IPS-20b (cell line): Measurements from ENCODE around the gene RASAL2.

Source experiments
- H3K27ac ChIP-seq: one replicate; pipeline ENCODE4 v1.5.1; 2013; ENCODE audit warnings: low read length
- H3K27me3 ChIP-seq: 2 replicates; pipeline ENCODE4 v1.6.1; 2013; ENCODE audit warnings: mild to moderate bottlenecking, low read length, inconsistent platforms; ENCODE audit not compliant: insufficient read depth
- H3K36me3 ChIP-seq: 2 replicates; pipeline ENCODE4 v1.6.1; 2013; ENCODE audit warnings: low read depth, mild to moderate bottlenecking, inconsistent platforms, low read length, moderate library complexity; ENCODE audit not compliant: insufficient read depth
- H3K4me1 ChIP-seq: 2 replicates; pipeline ENCODE4 v1.6.1; 2013; ENCODE audit warnings: mild to moderate bottlenecking, control low read depth, inconsistent platforms, low read length, moderate library complexity; ENCODE audit not compliant: insufficient read depth
- H3K4me3 ChIP-seq: 2 replicates; pipeline ENCODE4 v1.5.1; 2013; ENCODE audit warnings: mild to moderate bottlenecking, low read length, inconsistent platforms
- H3K9ac ChIP-seq: 2 replicates; pipeline ENCODE4 v1.6.1; 2013; ENCODE audit warnings: low read depth, mild to moderate bottlenecking, inconsistent platforms, low read length, moderate library complexity
- H3K9me3 ChIP-seq: 2 replicates; pipeline ENCODE4 v1.6.1; 2013; ENCODE audit warnings: mild to moderate bottlenecking, low read depth, low read length, inconsistent platforms; ENCODE audit not compliant: insufficient read depth

Gene RASAL2

DNA sequence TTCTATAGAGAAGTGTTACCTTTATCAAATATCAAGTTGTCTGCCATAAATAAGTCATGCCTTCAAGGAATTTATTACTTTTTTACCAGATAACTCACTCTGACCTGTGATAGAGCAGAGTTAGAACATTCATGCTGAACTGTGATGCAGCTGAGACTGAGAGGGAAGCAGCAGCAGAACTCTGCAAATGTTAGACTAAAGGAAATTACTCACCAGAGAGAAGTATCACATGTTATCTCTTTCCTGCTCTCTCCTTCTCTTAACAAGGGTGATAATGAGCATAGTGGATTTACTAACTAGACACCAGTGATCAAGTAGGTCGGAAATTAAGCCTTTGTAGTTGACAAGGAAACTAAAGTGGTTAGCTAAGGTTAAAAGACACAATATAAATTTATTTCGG lies 181.6 kb downstream of the RASAL2 start:
- Histone ChIP-seq H3K36me3 (no peaks in the 10 kb centered on the region), H3K9ac (no peak overlapping the region), H3K27ac (peak overlapping the region; percentile 42), H3K27me3 (no peaks in the 10 kb centered on the region), H3K9me3 (0 out of 2 replicates have a peak, but pooled peaks cover 4% of the 10 kb centered on the region), H3K4me1 (peaks cover 64% of the 10 kb centered on the region), H3K4me3 (no peak overlapping the region)

DNA sequence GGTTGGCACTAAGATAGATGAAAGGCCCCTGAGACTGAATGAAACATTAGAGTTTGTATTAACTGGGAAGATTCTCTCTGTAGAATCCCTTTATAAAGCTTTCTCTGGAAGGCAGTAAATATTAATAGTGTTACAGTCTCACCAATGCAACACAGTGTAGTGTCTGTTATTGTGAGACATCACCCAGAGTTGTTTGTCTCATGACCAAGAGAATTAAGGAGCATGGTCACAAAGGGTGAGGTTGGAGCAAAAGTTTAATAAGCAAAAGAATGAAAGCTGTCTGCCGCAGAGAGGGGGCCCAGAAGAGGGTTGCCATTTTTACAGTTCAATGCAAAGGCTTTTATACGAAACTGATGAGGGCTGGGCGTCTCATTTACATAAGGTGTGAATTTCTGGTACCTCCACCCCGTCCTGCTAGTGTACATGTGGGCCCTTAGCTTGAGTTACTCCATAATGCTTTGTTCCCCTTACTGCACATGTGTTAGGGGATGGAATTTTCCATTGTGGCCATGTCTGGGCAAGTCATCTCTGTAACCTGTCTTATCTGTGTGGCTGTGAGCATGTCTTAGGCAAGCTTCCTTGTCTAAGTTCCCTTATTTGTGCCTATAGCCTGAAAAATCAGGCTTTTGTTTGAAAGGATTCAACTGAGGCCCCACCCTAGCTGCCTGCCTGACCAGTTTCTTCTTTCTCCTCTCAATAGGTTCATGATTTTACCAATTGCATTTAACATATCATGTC lies 184.1 kb downstream of the RASAL2 start:
- Histone ChIP-seq H3K4me1 (peaks cover 68% of the 10 kb centered on the region), H3K4me3 (no peak overlapping the region), H3K27me3 (no peaks in the 10 kb centered on the region), H3K36me3 (no peaks in the 10 kb centered on the region), H3K9ac (no peak overlapping the region), H3K9me3 (0 out of 2 replicates have a peak, but pooled peaks cover 4% of the 10 kb centered on the region), H3K27ac (peak overlapping the region; percentile 57)

GRCh38 chr1:178278916-178279686 lies 185.2 kb downstream of the RASAL2 start:
- no peak overlapping the region for H3K9ac ChIP-seq
- 0 out of 2 replicates have a peak, but pooled peaks cover 4% of the 10 kb centered on the region for H3K9me3 ChIP-seq
- no peaks in the 10 kb centered on the region for H3K27me3 ChIP-seq
- no peaks in the 10 kb centered on the region for H3K36me3 ChIP-seq
- peaks cover 69% of the 10 kb centered on the region for H3K4me1 ChIP-seq
- H3K27ac ChIP-seq, result peak overlapping the region; percentile 5
- no peak overlapping the region for H3K4me3 ChIP-seq

DNA sequence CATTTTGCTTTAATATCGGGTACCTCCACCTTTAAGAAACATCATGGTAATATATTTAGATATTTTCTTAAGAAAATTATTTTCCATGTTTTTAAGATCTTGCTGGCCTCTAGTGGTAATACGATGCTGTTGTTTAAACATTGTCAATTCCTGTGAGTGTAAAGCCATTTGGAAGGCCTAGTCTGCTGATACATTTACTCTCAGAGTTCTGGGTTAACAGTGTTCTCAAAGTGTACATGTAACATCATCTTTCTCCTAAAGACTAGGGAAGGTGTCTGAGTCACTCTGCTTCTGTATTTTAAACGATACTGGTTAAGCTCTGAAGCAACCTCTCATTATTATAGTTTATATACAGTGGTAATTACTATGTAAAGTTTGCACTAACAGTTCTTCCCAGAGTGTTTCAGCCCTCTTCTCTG lies 189.1 kb downstream of the RASAL2 start:
- 0 out of 2 replicates have a peak, but pooled peaks cover 3% of the 10 kb centered on the region for H3K36me3 ChIP-seq
- H3K4me3 ChIP-seq, result peak overlapping the region; percentile 59
- no peaks in the 10 kb centered on the region for H3K9me3 ChIP-seq
- H3K4me1 ChIP-seq, result peaks cover 63% of the 10 kb centered on the region
- H3K9ac ChIP-seq, result peak overlapping the region; percentile 72; the same call in 1 of the 2 replicates
- H3K27ac ChIP-seq, result peak overlapping the region; percentile 43
- H3K27me3 ChIP-seq, result no peaks in the 10 kb centered on the region

DNA sequence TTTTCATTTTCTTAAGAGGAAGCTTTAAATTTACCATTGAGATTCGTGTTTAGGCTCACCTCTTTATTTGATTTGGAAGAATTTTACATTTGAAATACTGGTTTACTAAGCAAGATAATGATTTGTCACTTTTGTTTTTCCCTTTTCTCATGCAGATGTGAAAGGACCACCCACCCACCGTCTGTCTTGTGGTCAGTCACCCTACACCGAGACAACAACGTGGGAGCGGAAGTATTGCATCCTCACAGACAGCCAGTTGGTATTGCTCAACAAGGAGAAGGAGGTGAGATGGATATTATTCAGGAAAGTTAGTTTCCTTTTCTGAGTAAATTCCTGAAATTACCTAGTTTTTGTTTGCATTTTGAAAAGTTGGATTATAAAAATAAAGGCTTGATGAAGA lies 189.5 kb downstream of the RASAL2 start:
- Histone ChIP-seq H3K27ac (peak overlapping the region; percentile 70), H3K9me3 (no peaks in the 10 kb centered on the region), H3K9ac (peak overlapping the region; percentile 74; the same call in 1 of the 2 replicates), H3K27me3 (no peaks in the 10 kb centered on the region), H3K36me3 (0 out of 2 replicates have a peak, but pooled peaks cover 3% of the 10 kb centered on the region), H3K4me3 (peak overlapping the region; percentile 59), H3K4me1 (peaks cover 58% of the 10 kb centered on the region)

DNA sequence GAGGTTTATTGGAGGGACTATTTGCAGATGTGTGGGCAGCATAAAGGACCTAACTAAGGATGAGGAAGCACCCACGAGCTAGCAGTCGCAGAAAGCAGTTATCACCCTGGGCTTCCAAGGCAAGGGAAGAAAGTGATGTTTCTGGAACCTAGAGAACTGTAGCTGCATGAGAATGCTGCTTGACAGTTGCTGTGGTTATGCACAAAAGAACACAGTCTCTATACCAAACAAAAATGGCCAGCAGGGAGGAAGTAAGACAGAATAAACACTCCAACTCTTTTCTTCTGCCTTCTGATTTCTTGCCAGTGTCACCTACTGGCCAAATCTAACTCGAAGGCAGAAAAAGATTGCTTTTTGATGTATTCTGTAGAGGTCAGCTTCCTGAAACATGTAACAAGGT lies 190.2 kb downstream of the RASAL2 start:
- Histone ChIP-seq H3K4me1 (peaks cover 52% of the 10 kb centered on the region), H3K9me3 (no peaks in the 10 kb centered on the region), H3K27me3 (no peaks in the 10 kb centered on the region), H3K27ac (peak overlapping the region; percentile 70), H3K4me3 (peak overlapping the region; percentile 59; the same call in 1 of the 2 replicates), H3K9ac (peak overlapping the region; percentile 74; the same call in 1 of the 2 replicates), H3K36me3 (0 out of 2 replicates have a peak, but pooled peaks cover 3% of the 10 kb centered on the region)

GRCh38 chr1:178291166-178291565 lies 197.3 kb downstream of the RASAL2 start:
- H3K27ac ChIP-seq, result no peak overlapping the region
- H3K4me3 ChIP-seq, result no peak overlapping the region
- no peaks in the 10 kb centered on the region for H3K36me3 ChIP-seq
- no peaks in the 10 kb centered on the region for H3K9me3 ChIP-seq
- peaks cover 27% of the 10 kb centered on the region for H3K4me1 ChIP-seq
- no peaks in the 10 kb centered on the region for H3K27me3 ChIP-seq
- H3K9ac ChIP-seq, result no peak overlapping the region

- H3K27ac ChIP-seq, result no peak overlapping the region
- no peaks in the 10 kb centered on the region for H3K27me3 ChIP-seq
- no peak overlapping the region for H3K4me3 ChIP-seq
- H3K4me1 ChIP-seq, result peaks cover 27% of the 10 kb centered on the region
- H3K36me3 ChIP-seq, result no peaks in the 10 kb centered on the region
- no peaks in the 10 kb centered on the region for H3K9me3 ChIP-seq
- no peak overlapping the region for H3K9ac ChIP-seq
Measured at GRCh38 chr1:178294654-178295053, 200.8 kb downstream of the RASAL2 start.

GRCh38 chr1:178300352-178300699 lies 206.4 kb downstream of the RASAL2 start:
- H3K9ac ChIP-seq, result no peak overlapping the region
- H3K4me3 ChIP-seq, result no peak overlapping the region
- H3K36me3 ChIP-seq, result no peaks in the 10 kb centered on the region
- H3K9me3 ChIP-seq, result no peaks in the 10 kb centered on the region
- H3K27me3 ChIP-seq, result no peaks in the 10 kb centered on the region
- H3K4me1 ChIP-seq, result peaks cover 6% of the 10 kb centered on the region
- H3K27ac ChIP-seq, result no peak overlapping the region

DNA sequence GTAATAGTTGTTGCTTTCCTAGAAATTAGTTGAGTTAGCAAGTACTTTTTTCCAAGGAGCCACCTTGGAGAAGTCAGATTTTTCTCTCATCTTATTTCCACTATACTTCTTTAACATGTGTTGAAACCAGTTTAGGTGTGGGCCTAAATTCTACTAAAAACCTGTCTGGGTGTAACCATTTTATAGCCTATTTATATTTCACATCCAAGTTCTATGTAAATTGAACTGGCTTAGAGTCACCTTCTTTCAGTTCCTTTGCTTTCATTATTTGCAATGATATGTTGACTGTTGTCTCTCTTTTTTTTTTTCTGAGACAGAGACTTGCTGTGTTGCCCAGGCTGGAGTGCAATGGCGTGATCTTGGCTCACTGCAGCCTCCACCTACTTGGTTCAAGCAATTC lies 207.2 kb downstream of the RASAL2 start:
- peaks cover 3% of the 10 kb centered on the region; the same call in 1 of the 2 replicates for H3K4me1 ChIP-seq
- H3K36me3 ChIP-seq, result no peaks in the 10 kb centered on the region
- no peak overlapping the region for H3K27ac ChIP-seq
- no peaks in the 10 kb centered on the region for H3K9me3 ChIP-seq
- H3K4me3 ChIP-seq, result no peak overlapping the region
- H3K27me3 ChIP-seq, result no peaks in the 10 kb centered on the region
- no peak overlapping the region for H3K9ac ChIP-seq

DNA sequence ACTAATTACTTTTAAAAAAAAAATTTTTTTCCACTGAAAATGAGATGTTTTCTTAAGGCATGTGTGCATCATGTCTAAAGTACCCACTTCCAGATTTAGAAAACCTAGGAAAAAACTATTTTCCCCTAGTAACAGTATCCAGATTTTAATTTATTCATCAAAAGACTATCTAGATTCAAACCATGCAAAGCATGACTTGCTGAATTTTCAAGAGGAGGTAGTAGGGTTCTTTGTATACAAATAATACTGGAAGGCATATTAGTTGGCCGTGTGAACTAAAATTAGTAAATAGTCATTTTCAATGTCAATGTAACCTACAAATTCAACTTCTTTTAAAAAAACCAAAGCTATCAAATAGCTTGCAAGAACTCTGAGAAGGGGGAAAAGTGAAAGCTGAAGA lies 213.4 kb downstream of the RASAL2 start:
- Histone ChIP-seq H3K9me3 (no peaks in the 10 kb centered on the region), H3K4me1 (no peaks in the 10 kb centered on the region), H3K27me3 (no peaks in the 10 kb centered on the region), H3K36me3 (no peaks in the 10 kb centered on the region), H3K4me3 (no peak overlapping the region), H3K27ac (no peak overlapping the region), H3K9ac (no peak overlapping the region)

- Histone ChIP-seq H3K27ac (no peak overlapping the region), H3K36me3 (no peaks in the 10 kb centered on the region), H3K9me3 (no peaks in the 10 kb centered on the region), H3K4me1 (no peaks in the 10 kb centered on the region), H3K4me3 (no peak overlapping the region), H3K27me3 (no peaks in the 10 kb centered on the region), H3K9ac (no peak overlapping the region)
Measured at GRCh38 chr1:178308438-178308837, 214.5 kb downstream of the RASAL2 start.
